T-helper 1 cell treated with Interleukin-12 subunit alpha and Interleukin-12 subunit beta and Interleukin-4 antibody, amounts not matched to agents 30 μg/mL and 1 μg/mL, for 36 hours (primary cell): ENCODE measurements around the gene VSX2.

Source experiments
- H3K27ac Mint-ChIP-seq: one replicate; pipeline ENCODE4 v1.8.0; 2021; ENCODE audit warnings: mild to moderate bottlenecking, mixed read lengths
- H3K27me3 Mint-ChIP-seq: one replicate; pipeline ENCODE4 v1.8.0; 2021; ENCODE audit warnings: low read depth, mixed read lengths
- H3K36me3 Mint-ChIP-seq: one replicate; pipeline ENCODE4 v1.8.0; 2021; ENCODE audit warnings: low read depth, mixed read lengths
- H3K4me1 Mint-ChIP-seq: one replicate; pipeline ENCODE4 v1.8.0; 2021; ENCODE audit warnings: low read depth, mixed read lengths
- H3K4me3 Mint-ChIP-seq: one replicate; pipeline ENCODE4 v1.8.0; 2021; ENCODE audit warnings: mild to moderate bottlenecking, moderate library complexity, mixed read lengths
- H3K9me3 Mint-ChIP-seq: one replicate; pipeline ENCODE4 v1.8.0; 2021; ENCODE audit warnings: mixed read lengths

VSX2 gene

GRCh38 chr14:74290415-74290814 lies 51.2 kb downstream of the VSX2 start:
- Mint-ChIP-seq H3K36me3 (peaks cover 15% of the 10 kb centered on the region), H3K4me1 (no peaks in the 10 kb centered on the region), H3K4me3 (no peak overlapping the region), H3K27ac (no peak overlapping the region), H3K27me3 (no peaks in the 10 kb centered on the region), H3K9me3 (no peaks in the 10 kb centered on the region)

GRCh38 chr14:74292061-74292460 lies 52.8 kb downstream of the VSX2 start:
- Mint-ChIP-seq H3K27me3 (no peaks in the 10 kb centered on the region), H3K27ac (no peak overlapping the region), H3K9me3 (no peaks in the 10 kb centered on the region), H3K4me3 (no peak overlapping the region), H3K4me1 (no peaks in the 10 kb centered on the region), H3K36me3 (peaks cover 9% of the 10 kb centered on the region)

GRCh38 chr14:74293606-74294005 lies 54.4 kb downstream of the VSX2 start:
- H3K27ac Mint-ChIP-seq = no peak overlapping the region
- peaks cover 12% of the 10 kb centered on the region for H3K36me3 Mint-ChIP-seq
- H3K4me1 Mint-ChIP-seq = peaks cover 1% of the 10 kb centered on the region
- H3K27me3 Mint-ChIP-seq = no peaks in the 10 kb centered on the region
- H3K4me3 Mint-ChIP-seq = no peak overlapping the region
- H3K9me3 Mint-ChIP-seq = no peaks in the 10 kb centered on the region

GRCh38 chr14:74296037-74296467 lies 56.8 kb downstream of the VSX2 start:
- H3K27ac Mint-ChIP-seq = no peak overlapping the region
- peaks cover 17% of the 10 kb centered on the region for H3K36me3 Mint-ChIP-seq
- no peaks in the 10 kb centered on the region for H3K9me3 Mint-ChIP-seq
- H3K4me3 Mint-ChIP-seq = no peak overlapping the region
- peaks cover 8% of the 10 kb centered on the region for H3K4me1 Mint-ChIP-seq
- no peaks in the 10 kb centered on the region for H3K27me3 Mint-ChIP-seq

GRCh38 chr14:74297986-74298385 lies 58.7 kb downstream of the VSX2 start:
- peaks cover 14% of the 10 kb centered on the region for H3K36me3 Mint-ChIP-seq

GRCh38 chr14:74299061-74299545 lies 59.9 kb downstream of the VSX2 start:
- peak overlapping the region; percentile 26 for H3K27ac Mint-ChIP-seq
- no peak overlapping the region for H3K4me3 Mint-ChIP-seq
- H3K36me3 Mint-ChIP-seq = peaks cover 13% of the 10 kb centered on the region
- H3K27me3 Mint-ChIP-seq = no peaks in the 10 kb centered on the region
- no peaks in the 10 kb centered on the region for H3K9me3 Mint-ChIP-seq
- peaks cover 24% of the 10 kb centered on the region for H3K4me1 Mint-ChIP-seq

More at GRCh38 chr14:74297986-74298385, 58.7 kb downstream of the VSX2 start:
- H3K4me3 Mint-ChIP-seq = no peak overlapping the region
- H3K4me1 Mint-ChIP-seq = peaks cover 19% of the 10 kb centered on the region
- no peaks in the 10 kb centered on the region for H3K27me3 Mint-ChIP-seq
- no peaks in the 10 kb centered on the region for H3K9me3 Mint-ChIP-seq
- H3K27ac Mint-ChIP-seq = no peak overlapping the region

GRCh38 chr14:74301594-74302151 lies 62.4 kb downstream of the VSX2 start:
- H3K27ac Mint-ChIP-seq = no peak overlapping the region
- peaks cover 13% of the 10 kb centered on the region for H3K36me3 Mint-ChIP-seq
- no peaks in the 10 kb centered on the region for H3K9me3 Mint-ChIP-seq
- H3K4me1 Mint-ChIP-seq = peaks cover 24% of the 10 kb centered on the region
- peak overlapping the region; percentile 100 for H3K4me3 Mint-ChIP-seq
- no peaks in the 10 kb centered on the region for H3K27me3 Mint-ChIP-seq

GRCh38 chr14:74302152-74302628 lies 62.9 kb downstream of the VSX2 start:
- Mint-ChIP-seq H3K27ac (peak overlapping the region; percentile 94), H3K4me3 (peak overlapping the region; percentile 100), H3K4me1 (peaks cover 24% of the 10 kb centered on the region), H3K27me3 (no peaks in the 10 kb centered on the region), H3K36me3 (peaks cover 13% of the 10 kb centered on the region), H3K9me3 (no peaks in the 10 kb centered on the region)

GRCh38 chr14:74302634-74303569 lies 63.7 kb downstream of the VSX2 start, which contains the start of gene ABCD4:
ABCD4 (minus strand) TSS chr14:74302934; CDS start chr14:74302912, 22 bp downstream.
- Mint-ChIP-seq H3K36me3 (peaks cover 10% of the 10 kb centered on the region), H3K4me3 (peak within 1 kb of the TSS; percentile 100), H3K9me3 (no peaks in the 10 kb centered on the region), H3K27me3 (no peaks in the 10 kb centered on the region), H3K4me1 (peaks cover 24% of the 10 kb centered on the region), H3K27ac (peak within 1 kb of the TSS; percentile 94)

GRCh38 chr14:74308695-74309094 lies 69.4 kb downstream of the VSX2 start:
- H3K4me1 Mint-ChIP-seq = no peaks in the 10 kb centered on the region
- H3K4me3 Mint-ChIP-seq = no peak overlapping the region
- H3K27me3 Mint-ChIP-seq = no peaks in the 10 kb centered on the region
- no peaks in the 10 kb centered on the region for H3K9me3 Mint-ChIP-seq
- no peak overlapping the region for H3K27ac Mint-ChIP-seq
- no peaks in the 10 kb centered on the region for H3K36me3 Mint-ChIP-seq

- Mint-ChIP-seq H3K27me3 (no peaks in the 10 kb centered on the region), H3K36me3 (no peaks in the 10 kb centered on the region), H3K4me3 (no peak overlapping the region), H3K27ac (no peak overlapping the region), H3K9me3 (no peaks in the 10 kb centered on the region), H3K4me1 (no peaks in the 10 kb centered on the region)
Observed at GRCh38 chr14:74309125-74310022, 70.1 kb downstream of the VSX2 start.

GRCh38 chr14:74312161-74312560 lies 72.9 kb downstream of the VSX2 start:
- H3K9me3 Mint-ChIP-seq = no peaks in the 10 kb centered on the region
- H3K4me3 Mint-ChIP-seq = no peak overlapping the region
- H3K4me1 Mint-ChIP-seq = no peaks in the 10 kb centered on the region
- no peak overlapping the region for H3K27ac Mint-ChIP-seq
- H3K36me3 Mint-ChIP-seq = no peaks in the 10 kb centered on the region
- H3K27me3 Mint-ChIP-seq = peaks cover 3% of the 10 kb centered on the region
